HL-60/S4 (cell line): ENCODE measurements around the gene BGN.

Experiments used
- in situ Hi-C: fragments of 300-500 bp; cut with MboI; formaldehyde crosslinking; loops from 2 replicates; pipeline ENCODE4 v1.14.3; 2022; ENCODE audit warnings: low sequenced_read_pairs

The BGN gene

GRCh38 chrX:153523269-153523668 is 28.5 kb downstream of the BGN start:
- in situ Hi-C loops = loop anchor here (25.0 kb wide), 1 partner anchor 586 kb away; no protein-coding TSS in a partner anchor

GRCh38 chrX:153524234-153524633 is 29.5 kb downstream of the BGN start:
- in situ Hi-C loops = loop anchor here (25.0 kb wide), 1 partner anchor 587 kb away; no protein-coding TSS in a partner anchor

- in situ Hi-C loops = no loop called here
These were observed 30.7 kb downstream of the BGN start for GRCh38 chrX:153525451-153525850.

GRCh38 chrX:153526042-153526441 is 31.3 kb downstream of the BGN start:
- in situ Hi-C loops = no loop called here

- in situ Hi-C loops = no loop called here
These were observed 32.0 kb downstream of the BGN start for GRCh38 chrX:153526801-153527200.

GRCh38 chrX:153527208-153527607 is 32.4 kb downstream of the BGN start:
- in situ Hi-C loops = no loop called here

GRCh38 chrX:153530411-153531129 is 35.8 kb downstream of the BGN start:
- in situ Hi-C loops = no loop called here

GRCh38 chrX:153533091-153533490 is 38.3 kb downstream of the BGN start:
- in situ Hi-C loops = no loop called here

GRCh38 chrX:153537080-153537479 is 42.3 kb downstream of the BGN start:
- in situ Hi-C loops = no loop called here

- in situ Hi-C loops = no loop called here
These were observed 42.9 kb downstream of the BGN start for GRCh38 chrX:153537526-153538295.

GRCh38 chrX:153538424-153538823 is 43.6 kb downstream of the BGN start:
- in situ Hi-C loops = no loop called here

- in situ Hi-C loops = no loop called here
These were observed 44.6 kb downstream of the BGN start for GRCh38 chrX:153539171-153539978.

- in situ Hi-C loops = no loop called here
These were observed 45.2 kb downstream of the BGN start for GRCh38 chrX:153539979-153540358.

GRCh38 chrX:153544727-153545126 is 49.9 kb downstream of the BGN start:
- in situ Hi-C loops = no loop called here

- in situ Hi-C loops = no loop called here
These were observed 51.6 kb downstream of the BGN start for GRCh38 chrX:153546386-153546785.

- in situ Hi-C loops = no loop called here
These were observed 52.4 kb downstream of the BGN start for GRCh38 chrX:153547195-153547594.

GRCh38 chrX:153549231-153549630 is 54.5 kb downstream of the BGN start:
- in situ Hi-C loops = no loop called here

GRCh38 chrX:153549807-153550206 is 55.0 kb downstream of the BGN start:
- in situ Hi-C loops = loop anchor here (5.0 kb wide), 1 partner anchor 97 kb away; the partner anchor contains the start of gene DUSP9

GRCh38 chrX:153551135-153551534 is 56.4 kb downstream of the BGN start:
- in situ Hi-C loops = loop anchor here (5.0 kb wide), 1 partner anchor 96 kb away; the partner anchor contains the start of gene DUSP9

GRCh38 chrX:153554519-153555167 is 59.9 kb downstream of the BGN start:
- in situ Hi-C loops = loop anchor here (5.0 kb wide), 1 partner anchor 93 kb away; the partner anchor contains the start of gene DUSP9

- in situ Hi-C loops = no loop called here
These were observed 62.0 kb downstream of the BGN start for GRCh38 chrX:153556767-153557166.
